Stomach smooth muscle (tissue), 2 donors: Measurements from ENCODE around the gene XKR3.
"Not testable (repeated sequence)": the region's sequence is repeated elsewhere in the genome, so short reads cannot be mapped to it uniquely, and the experiment has no call there.

Source experiments
- H3K27ac ChIP-seq: one replicate; pipeline ENCODE4 v1.7.0; 2013; ENCODE audit warnings: mild to moderate bottlenecking, low read length, inconsistent platforms
- H3K27me3 ChIP-seq, 2 donors: one replicate each; pipeline ENCODE4 v1.7.0; 2013; ENCODE audit warnings: low read length in 2 of 2; ENCODE audit not compliant: insufficient read depth in 2 of 2, control insufficient read depth in 1 of 2
- H3K36me3 ChIP-seq, 2 donors: one replicate each; pipeline ENCODE4 v1.7.0; 2013; ENCODE audit warnings: low read length in 2 of 2; ENCODE audit not compliant: control insufficient read depth in 2 of 2, insufficient read depth in 2 of 2
- H3K4me1 ChIP-seq: one replicate; pipeline ENCODE4 v1.7.0; 2013; ENCODE audit warnings: low read length; ENCODE audit not compliant: control insufficient read depth, insufficient read depth
- H3K4me3 ChIP-seq, 2 donors: one replicate each; pipeline ENCODE4 v1.7.0; 2013; ENCODE audit warnings: low read length in 2 of 2
- H3K9ac ChIP-seq, 2 donors: one replicate each; pipeline ENCODE4 v1.7.0; 2013; ENCODE audit warnings: low read length in 2 of 2, mild to moderate bottlenecking in 1 of 2
- H3K9me3 ChIP-seq, 2 donors: one replicate each; pipeline ENCODE4 v1.7.0; 2013; ENCODE audit warnings: low read length in 2 of 2; ENCODE audit not compliant: control insufficient read depth in 2 of 2
- donor health status: healthy.
- donor health status: Pancreatic carcinoma.

Gene XKR3

DNA sequence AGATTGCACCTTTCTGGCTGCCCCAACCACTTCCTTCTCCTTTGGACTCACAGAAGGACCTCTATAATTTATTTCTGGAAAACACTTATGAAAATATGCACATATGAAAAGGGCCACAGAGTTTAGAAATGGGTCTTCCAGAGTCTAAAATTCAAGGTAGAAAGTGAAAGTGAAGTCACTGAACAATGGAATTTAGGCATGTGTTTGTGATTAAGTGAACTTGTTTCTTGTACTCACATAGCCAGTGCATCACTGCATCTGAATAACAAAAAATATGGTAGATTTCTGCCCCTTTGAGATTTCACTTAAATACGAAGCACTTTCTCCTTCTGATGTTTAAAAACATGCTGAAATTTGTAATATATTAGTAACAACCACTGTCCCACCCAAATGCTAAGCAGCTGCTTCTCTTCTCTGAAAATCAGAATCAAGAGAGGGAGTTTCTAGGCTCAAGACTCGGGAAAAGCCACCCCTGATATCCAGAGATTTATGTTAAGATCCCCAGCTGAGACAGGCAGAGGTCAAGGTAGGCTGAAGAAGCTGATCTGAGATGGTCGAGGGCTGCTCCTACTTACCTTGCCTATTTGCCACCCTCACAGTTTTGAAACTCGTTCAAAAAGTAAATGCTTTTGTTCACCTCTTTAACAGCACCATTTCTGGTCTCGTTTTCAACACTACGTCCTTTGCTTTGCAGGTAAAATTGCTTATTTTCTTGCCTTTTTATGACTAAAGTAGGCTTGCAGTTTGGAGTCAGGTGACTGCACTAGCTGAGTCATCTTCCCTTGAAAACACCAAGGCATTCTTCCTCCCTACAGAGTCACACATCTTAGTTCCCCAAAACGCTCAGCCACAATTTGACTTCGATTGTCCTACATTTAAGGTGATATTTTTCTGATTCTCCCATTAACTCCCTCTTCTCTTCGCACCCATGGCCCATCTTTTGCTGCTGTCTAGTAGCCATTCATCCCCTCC lies at the start of gene XKR3:
Gene XKR3 (minus strand): TSS at position 696 of the 972 bp plus-strand sequence. CDS start 17,338 bp downstream, outside the sequence.
- Histone ChIP-seq H3K27me3 (no peaks in the 10 kb centered on the region), H3K36me3 (no peaks in the 10 kb centered on the region), H3K4me3 (peak within 1 kb of the TSS; percentile 41 to 50), H3K9ac (no peak within 1 kb of the TSS), H3K27ac (no peak within 1 kb of the TSS), H3K4me1 (no peaks in the 10 kb centered on the region), H3K9me3 (no peaks in the 10 kb centered on the region)

- H3K9me3 ChIP-seq, H3K36me3 ChIP-seq, H3K27me3 ChIP-seq, H3K4me3 ChIP-seq, H3K4me1 ChIP-seq, H3K9ac ChIP-seq, H3K27ac ChIP-seq: not testable (repeated sequence)
These were observed 44.4 kb upstream of the XKR3 start for GRCh38 chr22:16869640-16870039.

DNA sequence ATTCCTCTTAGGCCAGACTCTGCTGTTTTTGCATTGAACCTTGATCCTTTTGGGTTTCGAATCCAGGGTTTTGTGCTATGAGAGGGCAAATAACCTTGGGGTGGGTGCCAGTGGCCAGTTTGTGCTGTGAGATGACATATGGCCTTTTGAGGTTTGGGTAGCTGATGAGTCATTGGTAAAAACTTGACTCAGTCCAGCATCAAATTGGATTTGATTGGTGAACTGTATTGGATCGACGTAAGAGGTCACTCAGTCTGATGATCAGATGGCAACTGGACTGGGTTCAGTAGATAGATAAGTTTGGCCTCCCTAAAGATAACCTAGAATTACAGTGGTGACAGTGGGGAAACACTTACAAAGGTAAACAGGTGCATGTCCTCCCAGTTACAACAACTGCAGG lies 41.0 kb upstream of the XKR3 start:
- Histone ChIP-seq H3K9me3 (no peaks in the 10 kb centered on the region), H3K36me3 (no peaks in the 10 kb centered on the region), H3K9ac (no peak overlapping the region), H3K27me3 (no peaks in the 10 kb centered on the region), H3K4me3 (no peak overlapping the region), H3K4me1 (no peaks in the 10 kb centered on the region), H3K27ac (no peak overlapping the region)

- not testable (repeated sequence) for H3K27me3 ChIP-seq, H3K27ac ChIP-seq, H3K4me3 ChIP-seq, H3K36me3 ChIP-seq, H3K9me3 ChIP-seq, H3K4me1 ChIP-seq, H3K9ac ChIP-seq
These were observed 31.6 kb upstream of the XKR3 start for GRCh38 chr22:16856851-16857250.

- Histone ChIP-seq H3K36me3 (no peaks in the 10 kb centered on the region), H3K27me3 (no peaks in the 10 kb centered on the region), H3K27ac (no peak overlapping the region), H3K4me1 (no peaks in the 10 kb centered on the region), H3K4me3 (no peak overlapping the region), H3K9me3 (no peaks in the 10 kb centered on the region), H3K9ac (no peak overlapping the region)
These were observed 29.4 kb upstream of the XKR3 start for GRCh38 chr22:16854631-16855030.

- H3K27ac ChIP-seq, H3K9me3 ChIP-seq, H3K4me3 ChIP-seq, H3K27me3 ChIP-seq, H3K4me1 ChIP-seq, H3K9ac ChIP-seq, H3K36me3 ChIP-seq: not testable (repeated sequence)
These were observed 26.2 kb upstream of the XKR3 start for GRCh38 chr22:16851268-16851996.

- H3K27ac ChIP-seq: no peak overlapping the region
These were observed 22.1 kb upstream of the XKR3 start for GRCh38 chr22:16847271-16847670.

DNA sequence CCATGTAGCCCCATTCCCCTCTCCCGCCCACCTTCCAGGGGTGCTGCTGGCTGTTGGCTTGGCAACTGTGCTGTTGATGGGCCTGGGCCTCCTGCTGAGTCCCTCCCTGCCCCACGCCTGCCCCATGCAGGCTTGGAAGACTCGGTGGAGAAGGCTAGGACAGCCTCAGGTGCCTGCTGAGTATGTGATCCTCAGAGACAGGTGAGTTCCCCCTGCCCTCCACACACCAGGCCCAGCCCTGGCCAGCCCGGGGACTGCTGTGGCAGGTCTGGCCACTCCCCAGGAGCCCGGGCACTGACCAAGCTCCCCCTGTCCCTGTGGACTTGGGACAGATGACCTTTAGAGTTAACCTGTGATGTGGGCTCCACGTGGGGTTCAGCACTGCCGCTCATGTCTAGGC lies 20.7 kb upstream of the XKR3 start:
- no peaks in the 10 kb centered on the region for H3K36me3 ChIP-seq
- no peaks in the 10 kb centered on the region for H3K27me3 ChIP-seq
- no peak overlapping the region for H3K27ac ChIP-seq
- H3K9me3 ChIP-seq: peaks cover 0 to 4% of the 10 kb centered on the region in 2 donors
- H3K4me3 ChIP-seq: no peak overlapping the region
- H3K4me1 ChIP-seq: no peaks in the 10 kb centered on the region
- no peak overlapping the region for H3K9ac ChIP-seq

More at GRCh38 chr22:16847271-16847670, 22.1 kb upstream of the XKR3 start:
- Histone ChIP-seq H3K27me3 (no peaks in the 10 kb centered on the region), H3K9ac (no peak overlapping the region), H3K4me1 (no peaks in the 10 kb centered on the region), H3K9me3 (peaks cover 0 to 4% of the 10 kb centered on the region in 2 donors), H3K4me3 (no peak overlapping the region), H3K36me3 (no peaks in the 10 kb centered on the region)

GRCh38 chr22:16845465-16845864 lies 20.3 kb upstream of the XKR3 start:
- no peaks in the 10 kb centered on the region for H3K36me3 ChIP-seq
- no peak overlapping the region for H3K9ac ChIP-seq
- H3K9me3 ChIP-seq: peaks cover 0 to 4% of the 10 kb centered on the region in 2 donors
- no peaks in the 10 kb centered on the region for H3K27me3 ChIP-seq
- H3K4me1 ChIP-seq: no peaks in the 10 kb centered on the region
- H3K4me3 ChIP-seq: no peak overlapping the region
- no peak overlapping the region for H3K27ac ChIP-seq

DNA sequence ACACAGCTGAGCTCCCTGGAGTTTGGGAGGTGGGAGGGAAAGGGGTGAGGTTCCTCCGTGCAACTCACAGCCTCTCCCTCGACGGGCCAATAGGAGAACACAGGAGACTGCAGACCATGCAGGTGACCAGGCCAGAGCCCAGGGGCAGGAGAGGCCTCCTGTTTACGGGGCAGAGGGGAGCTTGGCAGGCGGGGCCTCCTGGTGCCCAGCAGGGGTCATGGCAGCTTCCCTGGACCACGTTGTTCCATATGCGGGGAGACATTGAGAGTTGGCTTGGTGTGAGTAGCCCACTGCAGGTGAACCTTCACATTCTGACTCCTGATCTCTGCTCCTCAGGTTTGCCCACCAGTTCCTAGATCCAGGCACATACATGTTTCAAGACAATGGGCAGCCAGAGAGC lies 19.3 kb upstream of the XKR3 start:
- Histone ChIP-seq H3K27me3 (no peaks in the 10 kb centered on the region), H3K36me3 (no peaks in the 10 kb centered on the region), H3K4me1 (no peaks in the 10 kb centered on the region), H3K27ac (no peak overlapping the region), H3K9me3 (peaks cover 0 to 4% of the 10 kb centered on the region in 2 donors), H3K9ac (no peak overlapping the region), H3K4me3 (no peak overlapping the region)
